Fibroblast of lung (primary cell): Measurements from ENCODE around the gene TLCD1.

Source experiments
- CTCF ChIP-seq, 2 donors: IDR thresholded peaks in 1 of 2; conservative IDR thresholded peaks in 1 of 2; 1 replicate in 1 of 2; 2 replicates in 1 of 2; pipeline ENCODE4 v1.5.1; 2011 to 2012; ENCODE audit warnings: low read length in 2 of 2, control low read depth in 1 of 2, inconsistent platforms in 1 of 2, low read depth in 1 of 2, mild to moderate bottlenecking in 1 of 2
- EZH2 ChIP-seq: IDR thresholded peaks from 2 replicates; pipeline ENCODE4 v1.5.1; 2012; ENCODE audit warnings: low read length, control low read depth, mild to moderate bottlenecking; ENCODE audit errors: missing control alignments

- TF ChIP-seq CTCF (conservative IDR thresholded peaks at IDR 0.05 in 1 of 2, IDR thresholded peaks at IDR 0.05 in 1 of 2; ENCODE audit: low read depth in 1 of 2, low read length in 2 of 2) (no peak), EZH2 (no peak)
Observed at GRCh38 chr17:28773736-28774135, 47.7 kb upstream of the TLCD1 start.
